Measurements from ENCODE around the gene SERPING1.

DNA sequence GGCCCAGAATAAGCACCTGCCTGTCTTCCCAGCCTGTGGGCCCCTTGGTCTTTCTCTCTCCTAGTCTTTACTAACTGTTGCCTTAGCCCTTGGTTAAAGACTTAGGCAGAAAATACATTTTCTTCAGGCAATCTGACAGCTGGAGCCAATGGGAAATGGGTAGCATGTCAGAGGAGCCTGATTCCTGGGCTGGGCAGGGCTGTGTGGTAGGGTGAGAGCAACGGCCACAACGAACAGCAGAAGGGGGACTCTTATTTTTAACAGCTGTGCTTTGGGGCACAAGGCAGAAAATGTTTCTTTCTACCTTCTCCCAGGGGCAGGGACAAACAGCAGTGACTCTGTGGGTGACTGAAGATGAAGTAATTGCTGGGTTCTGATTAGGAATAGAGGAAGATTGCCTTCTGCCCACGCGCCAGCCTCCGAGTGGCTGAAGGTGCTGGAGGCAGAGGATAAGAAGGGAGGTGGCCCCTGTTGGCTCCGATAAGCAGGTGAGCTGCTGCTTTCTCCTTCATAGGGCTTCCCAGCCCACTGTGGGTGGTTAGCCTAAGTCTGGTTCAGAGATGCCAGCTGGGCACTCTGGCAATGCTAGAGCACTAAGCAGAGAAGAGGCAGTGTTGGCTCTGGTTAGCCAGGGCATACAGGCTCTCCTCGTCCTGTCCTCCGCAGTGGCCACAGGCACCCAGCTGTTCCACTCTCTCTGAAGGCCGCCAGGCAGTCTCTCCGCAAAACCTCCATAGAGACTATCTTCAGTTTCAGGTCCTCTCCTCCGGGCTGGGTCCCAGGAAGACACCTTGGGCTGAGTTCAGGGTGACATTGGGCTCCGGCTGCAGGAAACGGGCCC is 50.7 kb downstream of the SERPING1 start:
- TF ChIP-seq GATA2 (IDR thresholded peaks at IDR 0.05; ENCODE audit: low read depth, low read length): no peak
- no peak for TF ChIP-seq GATA3 (IDR thresholded peaks at IDR 0.05; ENCODE audit: low read depth, low read length)
